WTC11 (cell line): Measurements from ENCODE around the gene AK8. TPM values are rescaled to one million over a fixed set of nuclear protein-coding genes. Genes with fewer than 3 reads are reported as not detected.

Experiments
- ATAC-seq: fragments of 200-7000 bp; cut with Tn5 transposase; 2 replicates; pipeline ENCODE4 v1.10.0; 2021; ENCODE audit warnings: mild to moderate bottlenecking, moderate library complexity
- CTCF ChIA-PET: fragments of 300-600 bp; sonication (Branson Sonifier 250); formaldehyde crosslinking; loops from one replicate; lab custom pipeline; 2021; ENCODE audit warnings: antibody characterized with exemption; lab: Charles Lee
- POLR2A ChIA-PET: fragments of 350-600 bp; sonication (Branson Sonifier 250); formaldehyde crosslinking; loops from one replicate; lab custom pipeline; 2021; ENCODE audit warnings: antibody characterized with exemption; lab: Charles Lee
- DNase-seq: peaks from one replicate; pipeline ENCODE4 v3.0.0; 2021; ENCODE audit warnings: low spot score
- H3K27ac Mint-ChIP-seq: 2 replicates; pipeline ENCODE4 v1.8.0; 2021; ENCODE audit warnings: mixed read lengths
- H3K27me3 Mint-ChIP-seq: 2 replicates; pipeline ENCODE4 v1.8.0; 2021; ENCODE audit warnings: low read depth, mild to moderate bottlenecking, moderate library complexity, mixed read lengths
- H3K36me3 Mint-ChIP-seq: 2 replicates; pipeline ENCODE4 v1.8.0; 2021; ENCODE audit warnings: mixed read lengths
- H3K4me1 Mint-ChIP-seq: 2 replicates; pipeline ENCODE4 v1.8.0; 2022; ENCODE audit warnings: mixed read lengths
- H3K4me3 Mint-ChIP-seq: 2 replicates; pipeline ENCODE4 v1.8.0; 2021; ENCODE audit warnings: mild to moderate bottlenecking, moderate library complexity, mixed read lengths
- H3K9me3 Mint-ChIP-seq: 2 replicates; pipeline ENCODE4 v1.8.0; 2021; ENCODE audit warnings: mixed read lengths
- ATF6 ChIP-seq: sonication (generic); formaldehyde crosslinking; IDR thresholded peaks from 2 replicates; pipeline ENCODE4 v1.8.1; 2023; ENCODE audit warnings: mild to moderate bottlenecking, missing genetic modification reagents
- E2F5 ChIP-seq: sonication (generic); formaldehyde crosslinking; IDR thresholded peaks from 2 replicates; pipeline ENCODE4 v1.8.1; 2022; ENCODE audit warnings: mild to moderate bottlenecking, moderate library complexity, missing genetic modification reagents
- ESRRA ChIP-seq: sonication (generic); formaldehyde crosslinking; IDR thresholded peaks from 2 replicates; pipeline ENCODE4 v1.8.1; 2022; ENCODE audit warnings: mild to moderate bottlenecking, missing genetic modification reagents, borderline replicate concordance
- GRHL2 ChIP-seq: fragments of 250-450 bp; sonication (Bioruptor Pico); IDR thresholded peaks from 2 replicates; pipeline ENCODE4 v1.8.0; 2022; ENCODE audit warnings: mild to moderate bottlenecking, moderate library complexity; ENCODE audit not compliant: insufficient replicate concordance, severe bottlenecking
- GTF2I ChIP-seq: fragments of 250-450 bp; sonication (Bioruptor Pico); conservative IDR thresholded peaks from 2 replicates; pipeline ENCODE4 v1.4.0; 2021; ENCODE audit warnings: mild to moderate bottlenecking
- MYBL2 ChIP-seq: sonication (generic); formaldehyde crosslinking; IDR thresholded peaks from 2 replicates; pipeline ENCODE4 v1.8.1; 2023; ENCODE audit warnings: mild to moderate bottlenecking, moderate library complexity, missing genetic modification reagents
- NFYB ChIP-seq: sonication (generic); formaldehyde crosslinking; conservative IDR thresholded peaks from 2 replicates; pipeline ENCODE4 v1.8.0; 2022; ENCODE audit warnings: low read depth, missing genetic modification reagents
- PRDM15 ChIP-seq: sonication (generic); formaldehyde crosslinking; IDR thresholded peaks from 2 replicates; pipeline ENCODE4 v1.8.0; 2022; ENCODE audit warnings: missing genetic modification reagents
- PREB ChIP-seq: sonication (generic); formaldehyde crosslinking; IDR thresholded peaks from 2 replicates; pipeline ENCODE4 v1.8.1; 2022; ENCODE audit warnings: mild to moderate bottlenecking, missing genetic modification reagents, moderate library complexity, borderline replicate concordance
- TCF7 ChIP-seq: sonication (generic); formaldehyde crosslinking; IDR thresholded peaks from 2 replicates; pipeline ENCODE4 v1.8.0; 2022; ENCODE audit warnings: mild to moderate bottlenecking, low read depth, missing genetic modification reagents, moderate library complexity
- TEAD1 ChIP-seq: sonication (generic); formaldehyde crosslinking; IDR thresholded peaks from 2 replicates; pipeline ENCODE4 v1.8.0; 2022; ENCODE audit warnings: mild to moderate bottlenecking, missing genetic modification reagents
- USF2 ChIP-seq: sonication (generic); formaldehyde crosslinking; IDR thresholded peaks from 2 replicates; pipeline ENCODE4 v1.8.1; 2023; ENCODE audit warnings: mild to moderate bottlenecking, missing genetic modification reagents, moderate library complexity
- ZBTB21 ChIP-seq: sonication (generic); formaldehyde crosslinking; IDR thresholded peaks from 2 replicates; pipeline ENCODE4 v1.8.1; 2023; ENCODE audit warnings: mild to moderate bottlenecking, missing genetic modification reagents, borderline replicate concordance
- ZNF423 ChIP-seq: fragments of 250-450 bp; sonication (Bioruptor Pico); IDR thresholded peaks from 2 replicates; pipeline ENCODE4 v2.1.2; 2022; ENCODE audit warnings: mild to moderate bottlenecking, moderate library complexity
- ZNF671 ChIP-seq: fragments of 250-450 bp; sonication (Bioruptor Pico); IDR thresholded peaks from 2 replicates; pipeline ENCODE4 v1.8.0; 2021; ENCODE audit warnings: mild to moderate bottlenecking
- total RNA-seq: library from RNA; stranded (reverse); gene quantifications from 3 replicates; pipeline ENCODE4 v1.2.3, GENCODE V29; 2021
- TF ChIP-seq, protein P1 (sequence below): sonication (generic); formaldehyde crosslinking; IDR thresholded peaks from 2 replicates; pipeline ENCODE4 v1.8.1; 2023; ENCODE audit warnings: mild to moderate bottlenecking, missing genetic modification reagents
- TF ChIP-seq, protein P2 (sequence below): sonication (generic); formaldehyde crosslinking; IDR thresholded peaks from 2 replicates; pipeline ENCODE4 v1.8.1; 2022; ENCODE audit warnings: low read depth, missing genetic modification reagents, borderline replicate concordance
- TF ChIP-seq, protein P3 (sequence below): sonication (generic); formaldehyde crosslinking; IDR thresholded peaks from 2 replicates; pipeline ENCODE4 v1.8.0; 2022; ENCODE audit warnings: mild to moderate bottlenecking, missing genetic modification reagents

Gene AK8
- total RNA-seq, 1 experiment from 2014 or later: 0.48 TPM

GRCh38 chr9:132733260-132733815 lies 144.7 kb downstream of the AK8 start:
- H3K27me3 Mint-ChIP-seq: no peaks in the 10 kb centered on the region
- H3K36me3 Mint-ChIP-seq: no peaks in the 10 kb centered on the region
- H3K9me3 Mint-ChIP-seq: no peaks in the 10 kb centered on the region
- ATAC-seq (no peak), DNase-seq (no peak)
- TF ChIP-seq, protein P1, sequence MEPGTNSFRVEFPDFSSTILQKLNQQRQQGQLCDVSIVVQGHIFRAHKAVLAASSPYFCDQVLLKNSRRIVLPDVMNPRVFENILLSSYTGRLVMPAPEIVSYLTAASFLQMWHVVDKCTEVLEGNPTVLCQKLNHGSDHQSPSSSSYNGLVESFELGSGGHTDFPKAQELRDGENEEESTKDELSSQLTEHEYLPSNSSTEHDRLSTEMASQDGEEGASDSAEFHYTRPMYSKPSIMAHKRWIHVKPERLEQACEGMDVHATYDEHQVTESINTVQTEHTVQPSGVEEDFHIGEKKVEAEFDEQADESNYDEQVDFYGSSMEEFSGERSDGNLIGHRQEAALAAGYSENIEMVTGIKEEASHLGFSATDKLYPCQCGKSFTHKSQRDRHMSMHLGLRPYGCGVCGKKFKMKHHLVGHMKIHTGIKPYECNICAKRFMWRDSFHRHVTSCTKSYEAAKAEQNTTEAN: no peak
- TF ChIP-seq ATF6 (CRISPR knock-in tag) (no peak), TEAD1 (CRISPR knock-in tag) (no peak), MYBL2 (CRISPR knock-in tag) (no peak), ZBTB21 (CRISPR knock-in tag) (no peak), PRDM15 (CRISPR knock-in tag) (no peak), GRHL2 (CRISPR knock-in tag) (no peak), GTF2I (CRISPR knock-in tag) (no peak), USF2 (no peak)
- H3K27ac Mint-ChIP-seq: no peak overlapping the region
- peaks cover 11% of the 10 kb centered on the region for H3K4me1 Mint-ChIP-seq
- H3K4me3 Mint-ChIP-seq: no peak overlapping the region
- ChIA-PET CTCF (interaction anchor here (0.6 to 1.2 kb wide), 4 partner anchors 29 to 99 kb away, joined by 3 to 4 read pairs (median 3); no protein-coding TSS in a partner anchor), POLR2A (no interaction called here)

GRCh38 chr9:132732326-132733259 lies 145.5 kb downstream of the AK8 start:
- no peak overlapping the region for H3K27ac Mint-ChIP-seq
- no peaks in the 10 kb centered on the region for H3K9me3 Mint-ChIP-seq
- H3K4me3 Mint-ChIP-seq: no peak overlapping the region
- H3K27me3 Mint-ChIP-seq: no peaks in the 10 kb centered on the region; the same call in 1 of the 2 replicates
- ATAC-seq (no peak), DNase-seq (no peak)
- H3K36me3 Mint-ChIP-seq: no peaks in the 10 kb centered on the region
- TF ChIP-seq E2F5 (no peak), ZNF423 (no peak), NFYB (CRISPR knock-in tag) (no peak), ESRRA (CRISPR knock-in tag) (no peak), PREB (CRISPR knock-in tag) (no peak), ZNF671 (CRISPR knock-in tag) (no peak), TCF7 (CRISPR knock-in tag) (no peak)
- TF ChIP-seq, protein P2, sequence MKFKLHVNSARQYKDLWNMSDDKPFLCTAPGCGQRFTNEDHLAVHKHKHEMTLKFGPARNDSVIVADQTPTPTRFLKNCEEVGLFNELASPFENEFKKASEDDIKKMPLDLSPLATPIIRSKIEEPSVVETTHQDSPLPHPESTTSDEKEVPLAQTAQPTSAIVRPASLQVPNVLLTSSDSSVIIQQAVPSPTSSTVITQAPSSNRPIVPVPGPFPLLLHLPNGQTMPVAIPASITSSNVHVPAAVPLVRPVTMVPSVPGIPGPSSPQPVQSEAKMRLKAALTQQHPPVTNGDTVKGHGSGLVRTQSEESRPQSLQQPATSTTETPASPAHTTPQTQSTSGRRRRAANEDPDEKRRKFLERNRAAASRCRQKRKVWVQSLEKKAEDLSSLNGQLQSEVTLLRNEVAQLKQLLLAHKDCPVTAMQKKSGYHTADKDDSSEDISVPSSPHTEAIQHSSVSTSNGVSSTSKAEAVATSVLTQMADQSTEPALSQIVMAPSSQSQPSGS (CRISPR knock-in tag): no peak
- TF ChIP-seq, protein P3, sequence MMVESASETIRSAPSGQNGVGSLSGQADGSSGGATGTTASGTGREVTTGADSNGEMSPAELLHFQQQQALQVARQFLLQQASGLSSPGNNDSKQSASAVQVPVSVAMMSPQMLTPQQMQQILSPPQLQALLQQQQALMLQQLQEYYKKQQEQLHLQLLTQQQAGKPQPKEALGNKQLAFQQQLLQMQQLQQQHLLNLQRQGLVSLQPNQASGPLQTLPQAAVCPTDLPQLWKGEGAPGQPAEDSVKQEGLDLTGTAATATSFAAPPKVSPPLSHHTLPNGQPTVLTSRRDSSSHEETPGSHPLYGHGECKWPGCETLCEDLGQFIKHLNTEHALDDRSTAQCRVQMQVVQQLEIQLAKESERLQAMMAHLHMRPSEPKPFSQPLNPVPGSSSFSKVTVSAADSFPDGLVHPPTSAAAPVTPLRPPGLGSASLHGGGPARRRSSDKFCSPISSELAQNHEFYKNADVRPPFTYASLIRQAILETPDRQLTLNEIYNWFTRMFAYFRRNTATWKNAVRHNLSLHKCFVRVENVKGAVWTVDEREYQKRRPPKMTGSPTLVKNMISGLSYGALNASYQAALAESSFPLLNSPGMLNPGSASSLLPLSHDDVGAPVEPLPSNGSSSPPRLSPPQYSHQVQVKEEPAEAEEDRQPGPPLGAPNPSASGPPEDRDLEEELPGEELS (CRISPR knock-in tag): no peak
- CTCF ChIA-PET: interaction anchor here (0.6 to 1.2 kb wide), 4 partner anchors 30 to 100 kb away, joined by 3 to 4 read pairs (median 3); no protein-coding TSS in a partner anchor
- peaks cover 11% of the 10 kb centered on the region for H3K4me1 Mint-ChIP-seq
- POLR2A ChIA-PET: no interaction called here
